Stomach (tissue), 9 donors: ENCODE measurements around the gene BACH1. TPM values are rescaled to one million over a fixed set of nuclear protein-coding genes. Genes with fewer than 3 reads are reported as not detected.

ENCODE experiments used
- DNase-seq, 2 donors: peaks; one replicate each; pipeline versions ENCODE4 v3.0.0 to v3.0.0-alpha.2; 2013 to 2019
- H3K27ac ChIP-seq, 5 donors: fragments of 200-600 bp in 4 of 5; sonication (generic) in 4 of 5; one replicate each; pipeline ENCODE4 v1.5.1; 2013 to 2019; ENCODE audit warnings: mild to moderate bottlenecking in 1 of 5, moderate library complexity in 1 of 5
- H3K27me3 ChIP-seq, 3 donors: fragments of 200-600 bp; sonication (generic); one replicate each; pipeline ENCODE4 v1.5.1; 2017 to 2019; ENCODE audit warnings: mixed run types in 1 of 3
- H3K36me3 ChIP-seq, 4 donors: fragments of 200-600 bp; sonication (generic); 1 replicate in 3 of 4; 2 replicates in 1 of 4; pipeline ENCODE4 v1.5.1; 2016 to 2019
- H3K4me1 ChIP-seq, 4 donors: fragments of 200-600 bp; sonication (generic); one replicate each; pipeline ENCODE4 v1.5.1; 2016 to 2019
- H3K4me3 ChIP-seq, 4 donors: fragments of 200-600 bp; sonication (generic) in 3 of 4; one replicate each; pipeline ENCODE4 v1.5.1; 2016 to 2019; ENCODE audit warnings: mild to moderate bottlenecking in 1 of 4
- H3K9me3 ChIP-seq, 4 donors: fragments of 200-600 bp; sonication (generic); one replicate each; pipeline ENCODE4 v1.5.1; 2016 to 2019
- CTCF ChIP-seq, 7 experiments: fragments of 450-650 bp in 4 of 7; fragments of 200-600 bp in 3 of 7; sonication (generic) in 3 of 7; IDR thresholded peaks; one replicate each; pipeline ENCODE4 v1.5.1; 2016 to 2019; ENCODE audit warnings: antibody characterized with exemption in 7 of 7, control low read depth in 2 of 7, mild to moderate bottlenecking in 1 of 7
- EP300 ChIP-seq: sonication (generic); formaldehyde crosslinking; IDR thresholded peaks from one replicate; pipeline ENCODE4 v1.6.1; 2017; ENCODE audit warnings: antibody characterized with exemption
- POLR2A ChIP-seq, 4 donors: fragments of 450-650 bp; IDR thresholded peaks; one replicate each; pipeline ENCODE4 v1.6.1; 2016; ENCODE audit warnings: antibody characterized with exemption in 4 of 4, control low read depth in 2 of 4, mild to moderate bottlenecking in 1 of 4, moderate library complexity in 1 of 4
- POLR2AphosphoS5 ChIP-seq, 3 donors: sonication (generic); formaldehyde crosslinking; IDR thresholded peaks; one replicate each; pipeline ENCODE4 v1.6.1; 2016; ENCODE audit warnings: antibody characterized with exemption in 3 of 3
- WGBS, 5 donors: extraction: QIAGEN DNeasy Blood & Tissue Kit in 3 of 5; methylation state at CpG; one replicate each; pipeline versions ENCODE4 v1.1.5 to v1.1.7; 2013 to 2018; 5-methylcytosine and 5-hydroxymethylcytosine counted together
- intact Hi-C: fragments of 100-400 bp; cut with DNase I; formaldehyde crosslinking; loops from one replicate; pipeline ENCODE4 v1.15.1; 2023; ENCODE audit warnings: low total_unique reads
- polyA plus RNA-seq, 3 donors: library from polyadenylated mRNA; stranded (reverse); fragments of 200-250 nt; gene quantifications; one replicate each; pipeline ENCODE4 v1.2.3, GENCODE V29; 2013
- total RNA-seq, 5 donors: library from RNA; depleted of rRNA; stranded (reverse); fragments of >200 nt; gene quantifications; one replicate each; pipeline versions ENCODE4 v1.1.0 to v1.2.3, GENCODE V29; 2014 to 2016
- donor health status: healthy with polysubstance abuse.
- donor health status: Bipolar disorder and iron deficiency.
- donor health status: healthy.

Gene BACH1
- total and polyA plus RNA-seq, 8 donors, result 4.2 to 107 (median 24.2) TPM

- WGBS, 5 donors, result 83 to 89% (median 88%) methylated on average over 9 of the region's 9 CpGs
- intact Hi-C loops, result no loop called here
- Histone ChIP-seq H3K27me3 (no peaks in the 10 kb centered on the region), H3K9me3 (no peaks in the 10 kb centered on the region), H3K36me3 (no peaks in the 10 kb centered on the region), H3K4me1 (peaks cover 9 to 25% (median 17%) of the 10 kb centered on the region in 4 donors), H3K4me3 (no peak overlapping the region), H3K27ac (no peak overlapping the region)
- TF ChIP-seq CTCF (IDR thresholded peaks at IDR 0.05) (no peak), POLR2AphosphoS5 (IDR thresholded peaks at IDR 0.05) (no peak), POLR2A (IDR thresholded peaks at IDR 0.05) (no peak)
- DNase-seq, result no peak
These were observed 3.6 kb upstream of the BACH1 start for GRCh38 chr21:29295066-29295650.

GRCh38 chr21:29296446-29296845 is 2.3 kb upstream of the BACH1 start:
- no peak for TF ChIP-seq POLR2AphosphoS5 (IDR thresholded peaks at IDR 0.05)
- no peak for TF ChIP-seq CTCF (IDR thresholded peaks at IDR 0.05)
- TF ChIP-seq POLR2A (IDR thresholded peaks at IDR 0.05), result no peak
- intact Hi-C loops, result no loop called here
- no peaks in the 10 kb centered on the region for H3K36me3 ChIP-seq
- DNase-seq, result no peak
- H3K27ac ChIP-seq, result no peak overlapping the region
- H3K9me3 ChIP-seq, result no peaks in the 10 kb centered on the region
- 83 to 97% (median 88%) methylated on average over 3 of the region's 3 CpGs for WGBS, 5 donors
- peaks cover 18 to 28% (median 25%) of the 10 kb centered on the region in 4 donors for H3K4me1 ChIP-seq
- H3K27me3 ChIP-seq, result no peaks in the 10 kb centered on the region
- no peak overlapping the region for H3K4me3 ChIP-seq

GRCh38 chr21:29297483-29298347 is 1.0 kb upstream of the BACH1 start:
- H3K36me3 ChIP-seq, result no peaks in the 10 kb centered on the region
- peak overlapping the region; percentile 12 to 98 (median 93) for H3K27ac ChIP-seq
- no peaks in the 10 kb centered on the region for H3K27me3 ChIP-seq
- H3K9me3 ChIP-seq, result no peaks in the 10 kb centered on the region
- peak overlapping the region; percentile 62 to 97 (median 72) for H3K4me3 ChIP-seq
- 77 to 85% (median 80%) methylated on average over 27 of the region's 27 CpGs for WGBS, 5 donors
- no peak for DNase-seq
- H3K4me1 ChIP-seq, result peaks cover 27 to 41% (median 37%) of the 10 kb centered on the region in 4 donors
- TF ChIP-seq POLR2A (IDR thresholded peaks at IDR 0.05), result no peak
- TF ChIP-seq POLR2AphosphoS5 (IDR thresholded peaks at IDR 0.05), result no peak
- TF ChIP-seq EP300, result no peak
- TF ChIP-seq CTCF (IDR thresholded peaks at IDR 0.05), result no peak
- intact Hi-C loops, result no loop called here

- TF ChIP-seq POLR2AphosphoS5 (IDR thresholded peaks at IDR 0.05), result peak in 2 of 3 donors; percentile 14 to 23
- TF ChIP-seq POLR2A (IDR thresholded peaks at IDR 0.05), result no peak
- TF ChIP-seq CTCF (IDR thresholded peaks at IDR 0.05), result no peak
- TF ChIP-seq EP300, result no peak
- no peaks in the 10 kb centered on the region for H3K9me3 ChIP-seq
- peak overlapping the region; percentile 89 to 98 (median 94) for H3K27ac ChIP-seq
- intact Hi-C loops, result no loop called here
- peak overlapping the region; percentile 62 to 97 (median 72) for H3K4me3 ChIP-seq
- no peaks in the 10 kb centered on the region for H3K36me3 ChIP-seq
- H3K4me1 ChIP-seq, result peaks cover 27 to 54% (median 46%) of the 10 kb centered on the region in 4 donors
- 0 to 1% (median 1%) methylated on average over 22 to 75 of the region's 75 CpGs for WGBS, 5 donors
- no peaks in the 10 kb centered on the region for H3K27me3 ChIP-seq
- peak; percentile 67 to 89 for DNase-seq
These were observed 559 bp downstream of the BACH1 start for GRCh38 chr21:29299046-29299915.
